OCI-LY3 (cell line): ENCODE data around the gene RPS27.

ENCODE experiments used
- H2AFZ ChIP-seq: fragments of 200-600, 300-600 bp; shearing (Covaris generic); 2 replicates; pipeline ENCODE4 v1.6.0; 2014; ENCODE audit warnings: antibody characterized with exemption, low read depth, low read length
- H3K27ac ChIP-seq: fragments of 200-600, 300-600 bp; sonication (generic); 2 replicates; pipeline ENCODE4 v1.5.1; 2014; ENCODE audit warnings: mild to moderate bottlenecking, low read length, moderate library complexity, mixed read lengths
- H3K27me3 ChIP-seq: fragments of 200-600, 300-600 bp; sonication (generic); 2 replicates; pipeline ENCODE4 v1.6.1; 2014; ENCODE audit warnings: low read depth, low read length, mixed read lengths
- H3K36me3 ChIP-seq: fragments of 200-600, 300-600 bp; sonication (generic); replicated peaks from 2 replicates; pipeline ENCODE3; 2014; ENCODE audit warnings: low read depth, low read length, mixed read lengths
- H3K4me1 ChIP-seq: fragments of 300-600, 200-600 bp; sonication (generic); 2 replicates; pipeline ENCODE4 v1.6.1; 2014; ENCODE audit warnings: low read length, mixed read lengths
- H3K4me2 ChIP-seq: fragments of 200-600, 300-600 bp; sonication (generic); 2 replicates; pipeline ENCODE4 v1.6.1; 2014; ENCODE audit warnings: low read length, mixed read lengths
- H3K4me3 ChIP-seq: fragments of 300-600, 200-600 bp; sonication (generic); 2 replicates; pipeline ENCODE4 v1.5.1; 2014; ENCODE audit warnings: antibody characterized with exemption, mild to moderate bottlenecking, low read length, moderate library complexity
- H3K79me2 ChIP-seq: fragments of 300-600, 200-600 bp; shearing (Covaris generic); 2 replicates; pipeline ENCODE4 v1.6.1; 2014; ENCODE audit warnings: mild to moderate bottlenecking, low read length, mixed read lengths
- H3K9ac ChIP-seq: fragments of 300-600, 200-600 bp; shearing (Covaris generic); 2 replicates; pipeline ENCODE4 v1.6.0; 2014; ENCODE audit warnings: mild to moderate bottlenecking, low read length, moderate library complexity
- H3K9me3 ChIP-seq: fragments of 200-600, 300-600 bp; shearing (Covaris generic); 2 replicates; pipeline ENCODE4 v1.6.1; 2014; ENCODE audit warnings: low read length, mixed read lengths; ENCODE audit not compliant: insufficient read depth
- H4K20me1 ChIP-seq: fragments of 200-600, 300-600 bp; sonication (generic); 2 replicates; pipeline ENCODE4 v1.6.1; 2016; ENCODE audit warnings: low read length, mixed read lengths; ENCODE audit not compliant: insufficient read depth
- CTCF ChIP-seq: fragments of 200-600, 300-600 bp; sonication (generic); IDR thresholded peaks from 2 replicates; pipeline ENCODE4 v1.5.1; 2014; ENCODE audit warnings: antibody characterized with exemption, low read length, low read depth
- EZH2phosphoT487 ChIP-seq: fragments of 200-600 bp; shearing (Covaris generic); IDR thresholded peaks from 2 replicates; pipeline ENCODE4 v1.6.1; 2018; ENCODE audit warnings: antibody characterized with exemption, mixed run types, low read depth

The RPS27 gene

GRCh38 chr1:153970346-153970745 is 20.2 kb upstream of the RPS27 start:
- no peak overlapping the region for H3K4me3 ChIP-seq
- H3K79me2 ChIP-seq, result peaks cover 18% of the 10 kb centered on the region
- no peaks in the 10 kb centered on the region for H3K27me3 ChIP-seq
- H3K4me1 ChIP-seq, result peaks cover 28% of the 10 kb centered on the region
- H3K9ac ChIP-seq, result no peak overlapping the region
- no peak for TF ChIP-seq EZH2phosphoT487
- H4K20me1 ChIP-seq, result no peaks in the 10 kb centered on the region
- H3K9me3 ChIP-seq, result no peaks in the 10 kb centered on the region
- peaks cover 35% of the 10 kb centered on the region for H3K36me3 ChIP-seq
- H3K27ac ChIP-seq, result no peak overlapping the region
- no peak overlapping the region for H3K4me2 ChIP-seq
- no peak overlapping the region for H2AFZ ChIP-seq

- Histone ChIP-seq H3K4me3 (no peak overlapping the region), H3K27ac (no peak overlapping the region), H3K9ac (no peak overlapping the region), H2AFZ (no peak overlapping the region), H3K79me2 (peaks cover 27% of the 10 kb centered on the region), H3K4me1 (peaks cover 28% of the 10 kb centered on the region), H3K9me3 (no peaks in the 10 kb centered on the region), H4K20me1 (no peaks in the 10 kb centered on the region), H3K4me2 (no peak overlapping the region), H3K27me3 (no peaks in the 10 kb centered on the region), H3K36me3 (peaks cover 41% of the 10 kb centered on the region)
- TF ChIP-seq EZH2phosphoT487, result no peak
- no peak for TF ChIP-seq CTCF
Observed at GRCh38 chr1:153973071-153973470, 17.5 kb upstream of the RPS27 start.

- Histone ChIP-seq H4K20me1 (no peaks in the 10 kb centered on the region), H3K4me1 (peaks cover 27% of the 10 kb centered on the region), H3K9me3 (no peaks in the 10 kb centered on the region), H3K27ac (no peak overlapping the region), H3K4me3 (no peak overlapping the region), H3K9ac (no peak overlapping the region), H3K4me2 (no peak overlapping the region), H2AFZ (no peak overlapping the region), H3K36me3 (peaks cover 41% of the 10 kb centered on the region), H3K79me2 (peaks cover 27% of the 10 kb centered on the region), H3K27me3 (no peaks in the 10 kb centered on the region)
- TF ChIP-seq EZH2phosphoT487 (no peak), CTCF (no peak)
Observed at GRCh38 chr1:153973525-153973924, 17.0 kb upstream of the RPS27 start.

GRCh38 chr1:153976819-153977249 is 13.7 kb upstream of the RPS27 start:
- Histone ChIP-seq H3K4me1 (peaks cover 31% of the 10 kb centered on the region), H3K27me3 (no peaks in the 10 kb centered on the region), H4K20me1 (no peaks in the 10 kb centered on the region), H3K79me2 (peaks cover 27% of the 10 kb centered on the region), H3K36me3 (peaks cover 41% of the 10 kb centered on the region), H3K9me3 (no peaks in the 10 kb centered on the region), H2AFZ (no peak overlapping the region), H3K27ac (peak overlapping the region; percentile 64), H3K4me2 (peak overlapping the region; percentile 83), H3K9ac (peak overlapping the region; percentile 93), H3K4me3 (peak overlapping the region; percentile 85)
- TF ChIP-seq EZH2phosphoT487 (no peak), CTCF (no peak)
